HepG2 (cell line): ENCODE measurements around the gene UMOD. TPM values are rescaled to one million over a fixed set of nuclear protein-coding genes. Genes with fewer than 3 reads are reported as not detected.

Source experiments
- ATAC-seq: fragments of 200-7000 bp; cut with Tn5 transposase; 3 replicates; pipeline ENCODE4 v1.9.1; 2020; ENCODE audit warnings: mild to moderate bottlenecking, moderate library complexity
- Bru-seq: library from RNA; stranded (reverse); fragments of 400-500 nt; gene quantifications from one replicate; lab custom pipeline; 2021; lab: Mats Ljungman, UMichigan
- BruChase-seq, 2 experiments: library from RNA; stranded (reverse); fragments of 400-500 nt; gene quantifications; one replicate each; lab custom pipeline; 2021; lab: Mats Ljungman, UMichigan
- BruUV-seq: library from RNA; stranded (reverse); fragments of 400-500 nt; replicated peaks from 2 replicates; lab custom pipeline; 2021; lab: Mats Ljungman, UMichigan
- CTCF ChIA-PET: fragments of 300-600 bp; formaldehyde crosslinking; extraction: SDS; loops from one replicate; lab custom pipeline; 2021; ENCODE audit warnings: low total read pairs, inconsistent platforms, low intra/inter-chr PET ratio; lab: Yijun Ruan, JAX
- POLR2A ChIA-PET: fragments of 350-600 bp; sonication (Branson Sonifier 250); formaldehyde crosslinking; loops from one replicate; lab custom pipeline; 2020; ENCODE audit warnings: antibody characterized with exemption, inconsistent platforms; lab: Yijun Ruan, JAX
- DNase-seq: peaks from one replicate; pipeline ENCODE4 v3.0.0-alpha.2; 2015; ENCODE audit warnings: low spot score
- FAIRE-seq: peaks from 3 replicates; lab custom pipeline; 2011; peaks lifted over from hg19 to GRCh38; lab: Jason Lieb, UNC
- H2AFZ ChIP-seq: one replicate; pipeline ENCODE4 v1.6.1; 2011; ENCODE audit warnings: low read length, inconsistent platforms
- H3K27ac ChIP-seq: fragments of 300-600 bp; 3 replicates; pipeline ENCODE4 v1.8.0; 2011; ENCODE audit warnings: mixed run types, mild to moderate bottlenecking, mixed read lengths, low read length, inconsistent platforms; ENCODE audit not compliant: insufficient read depth; ENCODE audit errors: extremely low read length
- H3K27me3 ChIP-seq, 2 experiments: fragments of 200-600 bp in 1 of 2; 2 replicates in 1 of 2; 3 replicates in 1 of 2; pipeline versions ENCODE4 v1.6.0 to v1.8.0; 2011; ENCODE audit warnings: low read length in 2 of 2, mild to moderate bottlenecking in 2 of 2, moderate library complexity in 2 of 2, inconsistent platforms in 1 of 2; ENCODE audit not compliant: insufficient read depth in 2 of 2, control insufficient read depth in 1 of 2
- H3K36me3 ChIP-seq, 2 experiments: fragments of 200-600 bp in 1 of 2; replicated peaks in 1 of 2; 2 replicates in 1 of 2; 3 replicates in 1 of 2; pipeline versions ENCODE4 v1.5.1 to v1.8.0; 2011; ENCODE audit warnings: low read length in 2 of 2, inconsistent platforms in 1 of 2; ENCODE audit not compliant: insufficient read depth in 2 of 2, control insufficient read depth in 1 of 2
- H3K4me1 ChIP-seq: 2 replicates; pipeline ENCODE4 v1.5.1; 2012; ENCODE audit warnings: low read length, inconsistent platforms; ENCODE audit not compliant: insufficient read depth
- H3K4me2 ChIP-seq: 2 replicates; pipeline ENCODE4 v1.6.0; 2011; ENCODE audit warnings: low read depth, low read length, inconsistent platforms
- H3K4me3 ChIP-seq, 3 experiments: fragments of 200-600 bp in 1 of 3; sonication (generic), shearing (Covaris generic) in 1 of 3; replicated peaks in 1 of 3; 2 replicates each; pipeline ENCODE4 v1.5.1; 2011 to 2016; ENCODE audit warnings: low read length in 3 of 3, inconsistent platforms in 2 of 3, low read depth in 2 of 3, mild to moderate bottlenecking in 2 of 3, control low read depth in 1 of 3, mixed read lengths in 1 of 3; ENCODE audit not compliant: insufficient read depth in 1 of 3
- H3K79me2 ChIP-seq: one replicate; pipeline ENCODE4 v1.6.1; 2011; ENCODE audit warnings: low read length, inconsistent platforms; ENCODE audit not compliant: insufficient read depth
- H3K9ac ChIP-seq: 2 replicates; pipeline ENCODE4 v1.6.0; 2011; ENCODE audit warnings: mild to moderate bottlenecking, low read depth, low read length, inconsistent platforms; ENCODE audit not compliant: insufficient read depth
- H3K9me3 ChIP-seq: 2 replicates; pipeline ENCODE4 v1.5.1; 2012; ENCODE audit warnings: mild to moderate bottlenecking, low read length
- H4K20me1 ChIP-seq: 2 replicates; pipeline ENCODE4 v1.6.0; 2011; ENCODE audit warnings: inconsistent platforms, mild to moderate bottlenecking, low read length, moderate library complexity; ENCODE audit not compliant: insufficient read depth
- NFE2L2 ChIP-seq: fragments of 150-350 bp; IDR thresholded peaks from 2 replicates; pipeline ENCODE4 v1.6.1; 2014; ENCODE audit warnings: low read length
- NR2F6 ChIP-seq, 2 experiments: IDR thresholded peaks; 2 replicates each; pipeline ENCODE4 v1.6.1; 2016; ENCODE audit warnings: antibody characterized with exemption in 1 of 2, mild to moderate bottlenecking in 1 of 2
- ZNF234 ChIP-seq: sonication (generic); formaldehyde crosslinking; conservative IDR thresholded peaks from 2 replicates; pipeline ENCODE4 v1.5.1; 2020; ENCODE audit warnings: mild to moderate bottlenecking, missing genetic modification reagents
- ZNF343 ChIP-seq: sonication (generic); formaldehyde crosslinking; IDR thresholded peaks from 2 replicates; pipeline ENCODE4 v1.4.0; 2020; ENCODE audit warnings: mild to moderate bottlenecking, missing genetic modification reagents
- ZNF614 ChIP-seq: IDR thresholded peaks from 2 replicates; pipeline ENCODE4 v1.6.1; 2018; ENCODE audit warnings: missing biosample characterization, missing genetic modification reagents, inconsistent platforms, borderline replicate concordance
- ZNF652 ChIP-seq: IDR thresholded peaks from 2 replicates; pipeline ENCODE4 v1.6.1; 2016; ENCODE audit warnings: low read depth, borderline replicate concordance
- WGBS: methylation state at CpG from one replicate; pipeline ENCODE4 v1.1.6; 2017; ENCODE audit warnings: low lambda C conversion rate; 5-methylcytosine and 5-hydroxymethylcytosine counted together
- in situ Hi-C: cut with HindIII; loops from 2 replicates; pipeline ENCODE4 v1.10.0; 2017; ENCODE audit warnings: low pct_unique_long_range_greater_than_20kb; ENCODE audit not compliant: extremely low pct_ligation_motif_present
- intact Hi-C: fragments of 100-400 bp; cut with micrococcal nuclease; formaldehyde crosslinking; loops from one replicate; pipeline ENCODE4 v1.10.0; 2022; ENCODE audit not compliant: unreplicated experiment
- long read RNA-seq, 2 experiments: library from RNA in 1 of 2; library from polyadenylated mRNA in 1 of 2; stranded (forward) in 1 of 2; unstranded in 1 of 2; transcript quantifications; one replicate each; pipeline ENCODE4 v2.0.0, GENCODE V29; 2019 to 2022
- polyA minus RNA-seq, 3 experiments: library from RNA; depleted of rRNA, polyadenylated mRNA; stranded (reverse); fragments of >200 nt; gene quantifications; 2 replicates each; pipeline ENCODE4 v1.2.3, GENCODE V29; 2011; ENCODE audit warnings: low replicate concordance in 1 of 3
- polyA plus RNA-seq, 8 experiments: library from polyadenylated mRNA; depleted of rRNA in 3 of 8; stranded (reverse) in 7 of 8; unstranded in 1 of 8; fragments of >200 nt; fragmentation: Illumina TruSeq in 4 of 8; extraction: Trizol in 4 of 8; gene quantifications; 2 replicates each; pipeline versions ENCODE4 v1.2.1 to v1.2.3, GENCODE V29; 2011 to 2016; ENCODE audit warnings: low read depth in 4 of 8, missing spikeins in 1 of 8, mixed read lengths in 1 of 8; ENCODE audit not compliant: insufficient read depth in 1 of 8
- total RNA-seq, 5 experiments: library from RNA; depleted of rRNA; stranded (reverse); fragments of >200 nt; fragmentation: Illumina TruSeq; extraction: Trizol; gene quantifications; 2 replicates each; pipeline ENCODE4 v1.2.3, GENCODE V29; 2016; ENCODE audit warnings: low read depth in 1 of 5
- TF ChIP-seq, protein P1 (sequence below): sonication (generic); formaldehyde crosslinking; IDR thresholded peaks from 2 replicates; pipeline ENCODE4 v1.4.0; 2020; ENCODE audit warnings: low read depth, mild to moderate bottlenecking, missing genetic modification reagents
- TF ChIP-seq, protein P2 (sequence below): sonication (generic); formaldehyde crosslinking; IDR thresholded peaks from 2 replicates; pipeline ENCODE4 v1.4.0; 2020; ENCODE audit warnings: missing genetic modification reagents, mild to moderate bottlenecking, borderline replicate concordance

The UMOD gene
- total RNA-seq (2016; rRNA removed; fragmentation: Illumina TruSeq; extraction: Trizol) (not detected in 2 replicates), polyA plus RNA-seq (2011; rRNA removed) (not detected in 2 replicates), polyA minus RNA-seq (2011; rRNA and poly(A)+ RNA removed; ENCODE audit: low replicate concordance) (not detected in 2 replicates), Bru-seq, nascent RNA (not detected), BruChase-seq, experiment 1, labeled RNA remaining after a 6-hour chase (not detected), BruChase-seq, experiment 2, labeled RNA remaining after a 2-hour chase (not detected)
- total RNA-seq (2016; cell fraction: cytosol; rRNA removed; fragmentation: Illumina TruSeq; extraction: Trizol; ENCODE audit: low read depth) = not detected in 2 replicates
- not detected in 2 replicates for total RNA-seq (2016; cell fraction: insoluble cytoplasmic fraction; rRNA removed; fragmentation: Illumina TruSeq; extraction: Trizol)
- total RNA-seq (2016; cell fraction: membrane; rRNA removed; fragmentation: Illumina TruSeq; extraction: Trizol) = not detected in 2 replicates
- not detected in 2 replicates for total RNA-seq (2016; cell fraction: nucleus; rRNA removed; fragmentation: Illumina TruSeq; extraction: Trizol)
- not detected in 2 replicates for polyA plus RNA-seq (2011; cell fraction: cytosol; rRNA removed)
- polyA plus RNA-seq (2011; cell fraction: nucleus; rRNA removed) = not detected in 2 replicates
- not detected in 2 replicates for polyA plus RNA-seq (2012)
- polyA plus RNA-seq (2016; cell fraction: cytosol; fragmentation: Illumina TruSeq; extraction: Trizol; ENCODE audit: low read depth) = not detected in 2 replicates
- polyA plus RNA-seq (2016; cell fraction: insoluble cytoplasmic fraction; fragmentation: Illumina TruSeq; extraction: Trizol; ENCODE audit: low read depth) = not detected in 2 replicates
- polyA plus RNA-seq (2016; cell fraction: membrane; fragmentation: Illumina TruSeq; extraction: Trizol; ENCODE audit: low read depth) = not detected in 2 replicates
- not detected in 2 replicates for polyA plus RNA-seq (2016; cell fraction: nucleus; fragmentation: Illumina TruSeq; extraction: Trizol; ENCODE audit: insufficient read depth, low read depth)
- not detected in 2 replicates for polyA minus RNA-seq (2011; cell fraction: cytosol; rRNA and poly(A)+ RNA removed)
- not detected in 2 replicates for polyA minus RNA-seq (2011; cell fraction: nucleus; rRNA and poly(A)+ RNA removed)
- long read RNA-seq, experiment 1 = 0 reads
- long read RNA-seq, experiment 2 = 0 reads

DNA sequence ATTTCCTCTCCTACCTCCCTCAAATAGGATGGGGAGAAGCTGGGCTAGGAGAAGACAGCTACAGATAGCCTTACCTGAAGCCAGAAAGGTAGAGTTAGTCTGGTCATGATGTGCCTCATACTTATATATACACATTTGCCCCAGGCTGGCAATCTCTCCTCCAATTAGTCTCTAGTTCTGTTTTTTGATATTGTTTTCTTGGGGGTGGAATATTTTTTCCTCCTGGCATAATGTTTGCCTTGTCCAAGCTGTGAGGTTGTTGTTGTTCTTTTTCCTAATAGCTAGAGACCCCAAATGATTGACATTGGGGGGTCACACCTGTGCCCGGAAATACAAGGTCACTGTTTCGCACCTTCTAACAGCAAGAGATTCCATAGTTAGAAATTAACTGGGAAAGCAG, at the start of gene UMOD:
UMOD (minus strand) TSS at position 101 of the 400 bp plus-strand sequence. CDS start 1,978 bp downstream, outside the sequence.
- BruUV-seq = no TSS peak
- H3K9ac ChIP-seq = no peak within 1 kb of the TSS
- H3K36me3 ChIP-seq = no peaks in the 10 kb centered on the region
- no peak within 1 kb of the TSS for H3K4me3 ChIP-seq
- H3K27me3 ChIP-seq = peaks cover 0 to 4% of the 10 kb centered on the region in 2 experiments; a peak in 1 of 5 replicates
- POLR2A ChIA-PET = no interaction called here
- in situ Hi-C loops (no loop called here), intact Hi-C loops (no loop called here)
- FAIRE-seq (no peak), DNase-seq (no peak)
- no peak within 1 kb of the TSS for H3K4me2 ChIP-seq
- TF ChIP-seq ZNF343 (CRISPR knock-in tag) = no peak
- TF ChIP-seq, protein P1, sequence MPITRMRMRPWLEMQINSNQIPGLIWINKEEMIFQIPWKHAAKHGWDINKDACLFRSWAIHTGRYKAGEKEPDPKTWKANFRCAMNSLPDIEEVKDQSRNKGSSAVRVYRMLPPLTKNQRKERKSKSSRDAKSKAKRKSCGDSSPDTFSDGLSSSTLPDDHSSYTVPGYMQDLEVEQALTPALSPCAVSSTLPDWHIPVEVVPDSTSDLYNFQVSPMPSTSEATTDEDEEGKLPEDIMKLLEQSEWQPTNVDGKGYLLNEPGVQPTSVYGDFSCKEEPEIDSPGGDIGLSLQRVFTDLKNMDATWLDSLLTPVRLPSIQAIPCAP = no peak
- TF ChIP-seq ZNF614 (CRISPR knock-in tag) = no peak
- TF ChIP-seq, protein P2, sequence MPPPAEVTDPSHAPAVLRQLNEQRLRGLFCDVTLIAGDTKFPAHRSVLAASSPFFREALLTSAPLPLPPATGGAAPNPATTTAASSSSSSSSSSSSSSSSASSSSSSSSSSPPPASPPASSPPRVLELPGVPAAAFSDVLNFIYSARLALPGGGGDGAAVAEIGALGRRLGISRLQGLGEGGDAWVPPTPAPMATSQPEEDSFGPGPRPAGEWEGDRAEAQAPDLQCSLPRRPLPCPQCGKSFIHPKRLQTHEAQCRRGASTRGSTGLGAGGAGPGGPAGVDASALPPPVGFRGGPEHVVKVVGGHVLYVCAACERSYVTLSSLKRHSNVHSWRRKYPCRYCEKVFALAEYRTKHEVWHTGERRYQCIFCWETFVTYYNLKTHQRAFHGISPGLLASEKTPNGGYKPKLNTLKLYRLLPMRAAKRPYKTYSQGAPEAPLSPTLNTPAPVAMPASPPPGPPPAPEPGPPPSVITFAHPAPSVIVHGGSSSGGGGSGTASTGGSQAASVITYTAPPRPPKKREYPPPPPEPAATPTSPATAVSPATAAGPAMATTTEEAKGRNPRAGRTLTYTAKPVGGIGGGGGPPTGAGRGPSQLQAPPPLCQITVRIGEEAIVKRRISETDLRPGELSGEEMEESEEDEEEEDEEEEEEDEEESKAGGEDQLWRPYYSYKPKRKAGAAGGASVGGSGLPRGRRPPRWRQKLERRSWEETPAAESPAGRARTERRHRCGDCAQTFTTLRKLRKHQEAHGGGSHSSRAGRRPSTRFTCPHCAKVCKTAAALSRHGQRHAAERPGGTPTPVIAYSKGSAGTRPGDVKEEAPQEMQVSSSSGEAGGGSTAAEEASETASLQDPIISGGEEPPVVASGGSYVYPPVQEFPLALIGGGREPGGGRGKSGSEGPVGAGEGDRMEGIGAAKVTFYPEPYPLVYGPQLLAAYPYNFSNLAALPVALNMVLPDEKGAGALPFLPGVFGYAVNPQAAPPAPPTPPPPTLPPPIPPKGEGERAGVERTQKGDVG (CRISPR knock-in tag) = no peak
- no peak for TF ChIP-seq NR2F6 (IDR thresholded peaks at IDR 0.05)
- TF ChIP-seq NR2F6 (CRISPR knock-in tag; IDR thresholded peaks at IDR 0.05) = no peak
- no peak for TF ChIP-seq NFE2L2
- TF ChIP-seq ZNF234 (CRISPR knock-in tag) = no peak
- TF ChIP-seq ZNF652 = no peak
- TF ChIP-seq, all 625 proteins: peak for 0
- no peak within 1 kb of the TSS for H3K27ac ChIP-seq
- peaks cover 19% of the 10 kb centered on the region for H3K4me1 ChIP-seq
- ATAC-seq = no peak
- no peak within 1 kb of the TSS for H2AFZ ChIP-seq
- no peaks in the 10 kb centered on the region for H3K9me3 ChIP-seq
- CTCF ChIA-PET = no interaction called here
- H3K79me2 ChIP-seq = no peaks in the 10 kb centered on the region
- H4K20me1 ChIP-seq = no peaks in the 10 kb centered on the region
- 19% methylated on average over 2 of the region's 2 CpGs for WGBS
